Right atrium auricular region (tissue), 2 donors: ENCODE results near the gene GTF2H1. TPM values are rescaled to one million over a fixed set of nuclear protein-coding genes. Genes with fewer than 3 reads are reported as not detected.

Experiments used
- DNase-seq: peaks from one replicate; pipeline ENCODE4 v3.0.0-alpha.2; 2019; ENCODE audit warnings: low spot score
- H3K27ac ChIP-seq, 2 donors: fragments of 200-600 bp; sonication (generic); 1 replicate in 1 of 2; 2 replicates in 1 of 2; pipeline ENCODE4 v1.5.1; 2016 to 2019
- H3K27me3 ChIP-seq, 2 donors: fragments of 200-600 bp; sonication (generic); one replicate each; pipeline versions ENCODE4 v1.5.1 to v1.6.0; 2017 to 2019
- H3K36me3 ChIP-seq: fragments of 200-600 bp; sonication (generic); one replicate; pipeline ENCODE4 v1.5.1; 2016
- H3K4me1 ChIP-seq, 2 donors: fragments of 200-600 bp; sonication (generic); one replicate each; pipeline versions ENCODE4 v1.5.1 to v1.6.0; 2017 to 2019
- H3K4me3 ChIP-seq, 2 donors: fragments of 200-600 bp; sonication (generic); 1 replicate in 1 of 2; 2 replicates in 1 of 2; pipeline ENCODE4 v1.5.1; 2017 to 2019; ENCODE audit warnings: mild to moderate bottlenecking in 1 of 2, moderate library complexity in 1 of 2
- H3K9me3 ChIP-seq, 2 donors: fragments of 200-600 bp; sonication (generic); one replicate each; pipeline ENCODE4 v1.5.1; 2019
- total RNA-seq, 2 donors: library from RNA; depleted of rRNA; stranded (reverse); fragments of >200 nt; gene quantifications; one replicate each; pipeline ENCODE4 v1.1.0, GENCODE V29; 2016
- TF ChIP-seq, protein P1 (sequence below), 2 donors: fragments of 200-600 bp; sonication (generic); IDR thresholded peaks; one replicate each; pipeline ENCODE4 v1.5.1; 2019; ENCODE audit warnings: antibody characterized with exemption in 2 of 2

Gene GTF2H1
- total RNA-seq, 2 donors from 2014 or later: 19.5 to 23.8 TPM

DNA sequence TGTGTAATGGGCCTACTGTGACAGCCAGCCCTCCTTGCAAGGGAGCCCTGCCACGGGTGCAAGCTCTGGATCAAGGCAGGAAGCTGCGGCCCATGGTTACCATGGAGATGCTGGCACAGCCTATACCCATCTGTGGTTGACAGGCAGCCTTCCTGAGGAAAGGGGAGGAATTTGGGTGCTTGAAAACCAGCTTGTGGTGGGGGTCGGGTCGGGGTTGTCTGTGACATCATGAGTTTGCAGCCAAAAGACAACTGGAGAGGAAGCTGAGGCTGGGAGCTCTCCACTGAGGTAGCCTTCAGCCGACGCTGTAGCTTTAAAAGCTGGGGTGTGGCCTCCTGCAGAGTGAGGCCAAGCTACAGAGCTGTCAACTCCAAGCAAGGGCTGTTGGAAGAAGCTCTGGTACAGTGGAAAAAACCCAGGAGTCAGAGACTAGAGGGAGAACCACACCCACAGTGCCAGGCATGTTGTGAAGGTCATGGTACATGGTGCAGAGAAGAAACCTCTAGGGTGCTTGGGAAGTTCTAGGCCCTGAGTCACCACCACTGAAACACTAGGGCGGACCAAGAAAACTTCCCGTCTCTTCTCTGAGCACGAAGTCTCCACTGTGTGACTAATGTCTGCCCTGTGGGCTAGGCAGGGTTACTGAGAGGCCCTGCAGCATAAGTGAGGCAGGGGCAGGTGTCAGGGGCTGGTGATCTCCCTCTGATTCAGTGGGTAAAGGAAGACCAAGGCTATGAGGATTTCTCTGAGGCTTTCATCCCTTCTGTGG, 61.2 kb downstream of the GTF2H1 start:
- TF ChIP-seq, protein P1, sequence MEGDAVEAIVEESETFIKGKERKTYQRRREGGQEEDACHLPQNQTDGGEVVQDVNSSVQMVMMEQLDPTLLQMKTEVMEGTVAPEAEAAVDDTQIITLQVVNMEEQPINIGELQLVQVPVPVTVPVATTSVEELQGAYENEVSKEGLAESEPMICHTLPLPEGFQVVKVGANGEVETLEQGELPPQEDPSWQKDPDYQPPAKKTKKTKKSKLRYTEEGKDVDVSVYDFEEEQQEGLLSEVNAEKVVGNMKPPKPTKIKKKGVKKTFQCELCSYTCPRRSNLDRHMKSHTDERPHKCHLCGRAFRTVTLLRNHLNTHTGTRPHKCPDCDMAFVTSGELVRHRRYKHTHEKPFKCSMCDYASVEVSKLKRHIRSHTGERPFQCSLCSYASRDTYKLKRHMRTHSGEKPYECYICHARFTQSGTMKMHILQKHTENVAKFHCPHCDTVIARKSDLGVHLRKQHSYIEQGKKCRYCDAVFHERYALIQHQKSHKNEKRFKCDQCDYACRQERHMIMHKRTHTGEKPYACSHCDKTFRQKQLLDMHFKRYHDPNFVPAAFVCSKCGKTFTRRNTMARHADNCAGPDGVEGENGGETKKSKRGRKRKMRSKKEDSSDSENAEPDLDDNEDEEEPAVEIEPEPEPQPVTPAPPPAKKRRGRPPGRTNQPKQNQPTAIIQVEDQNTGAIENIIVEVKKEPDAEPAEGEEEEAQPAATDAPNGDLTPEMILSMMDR (IDR thresholded peaks at IDR 0.05): no peak
- Histone ChIP-seq H3K9me3 (no peaks in the 10 kb centered on the region), H3K4me3 (no peak overlapping the region)

DNA sequence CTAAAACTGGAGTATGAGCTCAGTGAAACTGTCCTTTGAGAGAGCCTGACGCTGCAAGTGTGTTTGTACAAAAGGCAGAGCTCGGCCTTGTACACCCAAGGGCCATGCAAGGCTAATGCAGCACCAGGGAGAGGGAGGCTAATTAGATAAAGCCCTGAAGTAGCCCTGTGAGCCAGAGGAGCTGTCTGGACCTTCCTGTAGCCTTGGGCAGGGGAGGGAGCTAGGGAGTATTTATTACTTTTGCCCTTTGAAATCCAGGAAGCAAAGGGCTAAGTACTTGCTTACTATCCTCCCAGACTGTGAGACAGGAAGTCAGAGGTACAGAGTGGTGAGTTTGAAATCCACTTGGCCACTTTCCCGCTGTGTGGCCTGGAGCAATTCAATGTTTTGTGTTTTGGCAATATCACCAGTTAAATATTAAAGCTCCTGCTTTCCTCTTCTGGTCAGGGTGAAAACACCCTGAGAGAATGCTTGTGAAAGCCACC, 61.8 kb downstream of the GTF2H1 start:
- Histone ChIP-seq H3K4me1 (peaks cover 3 to 31% of the 10 kb centered on the region in 2 donors), H3K4me3 (no peak overlapping the region), H3K27ac (peak overlapping the region; percentile 91 to 99), H3K9me3 (no peaks in the 10 kb centered on the region), H3K27me3 (no peaks in the 10 kb centered on the region), H3K36me3 (no peaks in the 10 kb centered on the region)
- TF ChIP-seq, protein P1 (IDR thresholded peaks at IDR 0.05): no peak
- DNase-seq: peak; percentile 83

More for the DNA sequence above, 61.2 kb downstream of the GTF2H1 start:
- peak; percentile 95 for DNase-seq
- peaks cover 3 to 31% of the 10 kb centered on the region in 2 donors for H3K4me1 ChIP-seq
- no peaks in the 10 kb centered on the region for H3K36me3 ChIP-seq
- H3K27me3 ChIP-seq: no peaks in the 10 kb centered on the region
- H3K27ac ChIP-seq: peak overlapping the region; percentile 91 to 99

DNA sequence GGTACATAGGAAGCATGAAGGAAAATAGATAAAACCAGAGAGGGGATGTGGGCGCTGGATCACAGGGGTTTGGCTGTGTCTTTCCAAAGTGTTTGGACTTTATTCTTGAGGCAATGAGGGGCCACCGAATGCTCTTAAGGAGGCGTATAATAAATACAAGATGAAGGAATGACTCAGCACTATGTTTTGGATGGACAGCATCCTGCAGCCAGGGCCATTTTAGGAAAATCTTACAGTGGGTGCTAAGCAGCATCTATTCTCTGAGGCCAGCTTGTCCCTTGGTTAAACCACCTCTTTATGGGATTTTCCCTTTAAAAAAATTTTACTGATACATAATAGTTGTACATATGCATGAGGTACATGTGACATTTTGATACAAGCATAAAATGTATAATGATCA, 67.7 kb downstream of the GTF2H1 start:
- TF ChIP-seq, protein P1 (IDR thresholded peaks at IDR 0.05): no peak
- Histone ChIP-seq H3K9me3 (no peaks in the 10 kb centered on the region), H3K4me1 (peaks cover 0 to 12% of the 10 kb centered on the region in 2 donors), H3K4me3 (no peak overlapping the region), H3K27me3 (no peaks in the 10 kb centered on the region), H3K36me3 (no peaks in the 10 kb centered on the region), H3K27ac (no peak overlapping the region)
- DNase-seq: no peak

DNA sequence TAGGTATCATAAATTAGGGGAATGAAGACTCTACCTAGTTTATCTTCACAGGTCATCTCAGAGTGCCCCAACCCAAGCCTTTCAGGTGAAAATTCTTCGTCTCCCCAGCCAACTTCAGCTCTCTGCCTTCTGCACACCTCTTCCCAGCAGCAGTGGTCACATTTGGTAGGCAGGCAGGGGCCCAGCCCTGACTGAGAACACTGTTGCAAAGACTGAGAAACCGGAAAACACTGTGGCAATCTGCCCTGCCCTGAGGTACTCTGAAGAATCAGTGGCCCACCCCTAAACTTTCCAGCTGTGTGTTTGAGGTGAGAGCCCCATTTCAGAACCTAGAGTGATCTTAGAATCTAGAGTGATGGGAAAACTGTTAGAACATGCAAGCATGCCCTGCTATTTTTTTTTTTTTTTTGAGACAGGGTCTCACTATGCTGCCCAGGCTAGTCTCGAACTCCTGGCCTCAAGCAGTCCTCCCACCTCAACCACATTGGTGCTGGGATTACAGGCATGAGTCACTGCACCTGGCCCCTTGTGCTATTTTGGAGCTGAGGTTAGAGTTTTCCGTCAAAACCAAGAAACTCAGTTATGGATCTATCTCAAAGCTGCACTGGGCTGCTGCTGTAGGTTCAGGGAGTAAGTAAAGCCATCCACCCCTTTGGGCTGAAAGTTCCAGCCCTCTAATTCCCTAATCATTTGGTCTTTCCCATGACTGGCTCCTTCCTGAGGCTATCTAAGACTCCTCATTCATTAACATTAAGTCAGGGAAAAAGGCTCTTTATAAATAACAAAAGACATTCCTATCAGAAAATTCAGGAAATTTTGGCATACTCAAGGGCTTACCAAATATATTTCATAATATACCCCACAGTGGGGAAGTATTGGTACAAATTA, 70.3 kb downstream of the GTF2H1 start:
- H3K27me3 ChIP-seq: no peaks in the 10 kb centered on the region

DNA sequence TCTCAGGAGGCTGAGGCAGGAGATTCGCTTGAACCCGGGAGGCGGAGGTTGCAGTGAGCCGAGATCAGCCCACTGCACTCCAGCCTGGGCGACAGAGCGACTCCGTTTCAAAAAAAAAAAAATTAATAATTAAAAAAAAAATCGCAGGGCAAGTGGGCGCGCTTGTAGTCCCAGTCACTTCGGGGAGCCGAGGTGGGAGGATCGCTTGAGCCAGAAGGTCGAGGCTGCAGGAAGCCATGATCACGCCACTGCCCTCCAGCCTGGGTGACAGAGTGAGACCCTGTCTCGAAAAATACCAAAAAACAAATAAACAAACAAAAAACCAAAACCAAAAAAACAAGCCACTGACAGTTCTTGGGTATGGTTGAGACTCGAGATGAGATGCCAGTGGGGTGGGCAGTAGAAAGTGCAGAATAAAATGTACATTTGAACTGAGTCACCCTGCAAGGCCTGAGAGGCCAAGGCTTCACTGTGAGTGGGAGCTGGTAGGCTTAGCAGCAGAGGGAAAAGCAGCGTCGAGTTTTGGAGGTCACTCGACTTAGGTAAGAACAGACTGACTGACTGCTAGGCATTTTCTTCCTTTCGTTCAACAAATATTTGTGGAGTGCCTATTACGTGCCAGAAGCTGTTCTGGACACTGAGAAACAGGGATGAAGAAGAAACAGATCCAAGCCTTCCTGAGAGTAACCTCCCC, 71.4 kb downstream of the GTF2H1 start:
- DNase-seq: no peak
- Histone ChIP-seq H3K4me1 (peaks cover 0 to 12% of the 10 kb centered on the region in 2 donors), H3K36me3 (peaks cover 19% of the 10 kb centered on the region), H3K9me3 (no peaks in the 10 kb centered on the region), H3K4me3 (peak overlapping the region; percentile 82 to 86), H3K27me3 (no peaks in the 10 kb centered on the region), H3K27ac (peak overlapping the region; percentile 96 to 98)
- TF ChIP-seq, protein P1 (IDR thresholded peaks at IDR 0.05): no peak

More for the DNA sequence above, 70.3 kb downstream of the GTF2H1 start:
- Histone ChIP-seq H3K4me3 (no peak overlapping the region), H3K4me1 (peaks cover 0 to 12% of the 10 kb centered on the region in 2 donors), H3K27ac (peak overlapping the region in 1 of 2 donors; percentile 98), H3K36me3 (peaks cover 11% of the 10 kb centered on the region), H3K9me3 (no peaks in the 10 kb centered on the region)
- TF ChIP-seq, protein P1 (IDR thresholded peaks at IDR 0.05): no peak
- no peak for DNase-seq
